Measurements from ENCODE around the gene CPED1. TPM values are rescaled to one million over a fixed set of nuclear protein-coding genes. Genes with fewer than 3 reads are reported as not detected.

CPED1 gene
- total and polyA plus RNA-seq, 3 donors from 2014 or later: 7.4 to 13.1 (median 11.8) TPM

DNA sequence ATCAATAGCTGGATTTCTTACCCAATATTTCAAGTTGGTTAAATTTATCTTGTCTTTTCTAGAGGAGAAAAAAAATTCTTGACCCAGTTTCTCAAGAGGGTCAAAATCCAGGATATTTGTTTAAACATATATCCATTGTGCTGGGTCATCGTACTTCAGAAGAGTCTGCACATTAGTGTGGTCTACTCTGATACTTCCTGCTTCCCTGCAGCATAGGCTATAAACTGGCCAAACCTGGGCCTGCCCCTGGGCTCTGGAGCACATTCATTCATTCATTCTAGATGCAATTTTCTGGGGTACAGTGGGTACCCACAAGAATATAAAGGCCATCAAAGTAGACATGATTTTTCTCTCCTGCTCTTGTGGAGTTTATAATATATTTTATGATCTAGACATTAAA is 198.2 kb downstream of the CPED1 start:
- intact Hi-C loops (cut with DNase I; ENCODE audit: low total_unique reads): no loop called here
- Histone ChIP-seq H3K27me3 (no peaks in the 10 kb centered on the region), H3K4me1 (no peaks in the 10 kb centered on the region), H3K27ac (no peak overlapping the region), H3K9me3 (no peaks in the 10 kb centered on the region), H3K36me3 (ENCODE audit: low read depth, missing control alignments) (no peaks in the 10 kb centered on the region), H3K4me3 (no peak overlapping the region)
- WGBS, 2 donors: 87 to 100% methylated on average over 1 of the region's 1 CpG
- TF ChIP-seq, protein P1, sequence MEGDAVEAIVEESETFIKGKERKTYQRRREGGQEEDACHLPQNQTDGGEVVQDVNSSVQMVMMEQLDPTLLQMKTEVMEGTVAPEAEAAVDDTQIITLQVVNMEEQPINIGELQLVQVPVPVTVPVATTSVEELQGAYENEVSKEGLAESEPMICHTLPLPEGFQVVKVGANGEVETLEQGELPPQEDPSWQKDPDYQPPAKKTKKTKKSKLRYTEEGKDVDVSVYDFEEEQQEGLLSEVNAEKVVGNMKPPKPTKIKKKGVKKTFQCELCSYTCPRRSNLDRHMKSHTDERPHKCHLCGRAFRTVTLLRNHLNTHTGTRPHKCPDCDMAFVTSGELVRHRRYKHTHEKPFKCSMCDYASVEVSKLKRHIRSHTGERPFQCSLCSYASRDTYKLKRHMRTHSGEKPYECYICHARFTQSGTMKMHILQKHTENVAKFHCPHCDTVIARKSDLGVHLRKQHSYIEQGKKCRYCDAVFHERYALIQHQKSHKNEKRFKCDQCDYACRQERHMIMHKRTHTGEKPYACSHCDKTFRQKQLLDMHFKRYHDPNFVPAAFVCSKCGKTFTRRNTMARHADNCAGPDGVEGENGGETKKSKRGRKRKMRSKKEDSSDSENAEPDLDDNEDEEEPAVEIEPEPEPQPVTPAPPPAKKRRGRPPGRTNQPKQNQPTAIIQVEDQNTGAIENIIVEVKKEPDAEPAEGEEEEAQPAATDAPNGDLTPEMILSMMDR (IDR thresholded peaks at IDR 0.05): no peak
- no peak for TF ChIP-seq POLR2A (IDR thresholded peaks at IDR 0.05)
- no peak for DNase-seq

DNA sequence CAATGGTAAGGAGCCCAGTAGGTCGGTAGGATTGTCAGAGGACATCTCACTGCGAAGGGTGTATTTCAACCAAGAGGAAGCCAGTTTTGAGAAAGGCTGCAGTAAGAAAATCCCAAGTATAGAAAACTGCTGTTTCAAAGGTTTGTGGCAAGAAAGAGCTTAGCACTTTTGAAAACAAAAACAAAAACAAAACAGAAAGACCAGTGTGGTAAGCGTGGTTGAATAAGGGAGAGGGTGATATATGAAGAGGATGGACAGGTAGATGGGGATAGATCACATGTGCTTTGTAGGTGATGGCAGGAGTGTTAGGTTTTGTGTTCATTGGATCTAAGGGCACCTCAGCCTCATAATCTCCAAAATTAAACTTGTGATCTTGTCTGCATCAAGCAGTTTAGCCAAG is 198.7 kb downstream of the CPED1 start:
- 93% methylated on average over 3 of the region's 3 CpGs for WGBS, 2 donors
- TF ChIP-seq, protein P1 (IDR thresholded peaks at IDR 0.05): no peak
- Histone ChIP-seq H3K36me3 (ENCODE audit: low read depth, missing control alignments) (no peaks in the 10 kb centered on the region), H3K4me3 (no peak overlapping the region), H3K27me3 (no peaks in the 10 kb centered on the region), H3K4me1 (no peaks in the 10 kb centered on the region), H3K9me3 (no peaks in the 10 kb centered on the region), H3K27ac (no peak overlapping the region)
- intact Hi-C loops (cut with DNase I; ENCODE audit: low total_unique reads): no loop called here
- DNase-seq: no peak

DNA sequence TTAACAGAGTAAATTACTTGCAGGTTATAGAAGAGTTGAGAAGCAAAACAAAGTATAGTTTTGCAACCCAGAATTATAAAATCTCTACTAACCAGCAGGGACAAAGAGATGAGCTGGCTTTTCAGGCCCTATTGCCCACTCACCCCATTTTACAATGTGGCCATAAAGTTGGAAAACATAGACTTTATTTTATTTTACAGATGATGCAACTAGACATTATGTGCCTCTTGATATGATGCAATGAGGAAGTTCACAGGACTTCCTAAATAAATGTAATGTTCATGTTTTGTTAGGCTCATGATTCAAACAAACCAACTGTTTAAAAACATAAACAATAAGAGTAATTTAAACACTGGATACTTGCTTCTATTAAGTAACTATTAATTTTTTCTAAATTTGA is 199.2 kb downstream of the CPED1 start:
- no peaks in the 10 kb centered on the region for H3K4me1 ChIP-seq
- H3K36me3 ChIP-seq (ENCODE audit: low read depth, missing control alignments): no peaks in the 10 kb centered on the region
- H3K27ac ChIP-seq: no peak overlapping the region
- intact Hi-C loops (cut with DNase I; ENCODE audit: low total_unique reads): no loop called here
- no peak for DNase-seq
- H3K4me3 ChIP-seq: no peak overlapping the region
- TF ChIP-seq POLR2A (IDR thresholded peaks at IDR 0.05): no peak
- TF ChIP-seq, protein P1 (IDR thresholded peaks at IDR 0.05): no peak
- H3K9me3 ChIP-seq: no peaks in the 10 kb centered on the region
- no peaks in the 10 kb centered on the region for H3K27me3 ChIP-seq

DNA sequence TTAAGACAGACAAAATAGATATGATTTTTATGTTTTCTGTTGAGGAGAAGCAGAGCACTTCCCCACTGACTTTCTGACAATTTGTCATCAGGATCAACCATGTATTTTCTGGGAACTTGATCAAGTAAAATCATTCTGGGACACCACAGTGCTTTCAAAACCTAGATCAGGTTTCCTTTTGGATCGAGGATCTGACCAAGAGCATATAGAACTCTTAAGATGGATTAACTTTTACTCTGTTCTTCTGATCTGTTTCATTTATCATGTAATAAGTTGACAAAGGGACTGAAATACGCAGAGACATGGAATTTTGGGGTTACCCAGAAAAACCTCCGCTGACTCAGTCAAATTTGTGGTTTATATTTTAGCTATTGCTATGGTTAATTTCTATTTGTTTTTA is 204.3 kb downstream of the CPED1 start:
- 94 to 95% methylated on average over 3 of the region's 3 CpGs for WGBS, 2 donors
- Histone ChIP-seq H3K4me3 (no peak overlapping the region), H3K36me3 (ENCODE audit: low read depth, missing control alignments) (no peaks in the 10 kb centered on the region), H3K9me3 (no peaks in the 10 kb centered on the region), H3K27me3 (no peaks in the 10 kb centered on the region), H3K27ac (no peak overlapping the region), H3K4me1 (no peaks in the 10 kb centered on the region)
- no peak for DNase-seq
- no peak for TF ChIP-seq POLR2A (IDR thresholded peaks at IDR 0.05)
- TF ChIP-seq, protein P1 (IDR thresholded peaks at IDR 0.05): no peak
- intact Hi-C loops (cut with DNase I; ENCODE audit: low total_unique reads): no loop called here

DNA sequence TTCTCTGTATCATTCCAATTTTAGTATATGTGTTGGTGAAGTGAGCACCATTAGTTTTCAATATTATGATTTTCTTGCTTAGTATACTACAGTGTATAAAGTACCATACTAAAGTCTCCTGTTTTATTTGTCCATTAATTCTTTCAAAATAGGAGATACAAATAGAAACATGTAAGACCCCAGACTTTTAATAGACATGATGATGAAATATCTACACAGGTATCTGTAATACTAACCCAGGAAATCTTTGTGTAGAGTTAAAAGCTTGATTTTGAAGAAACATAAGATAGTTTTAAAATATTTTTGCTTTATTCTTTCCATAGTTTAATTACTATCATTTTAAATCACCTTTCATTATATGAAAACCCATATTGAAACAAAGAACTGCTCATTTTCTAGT is 206.5 kb downstream of the CPED1 start:
- intact Hi-C loops (cut with DNase I; ENCODE audit: low total_unique reads): no loop called here
- Histone ChIP-seq H3K27ac (no peak overlapping the region), H3K4me3 (no peak overlapping the region), H3K4me1 (no peaks in the 10 kb centered on the region), H3K9me3 (no peaks in the 10 kb centered on the region), H3K36me3 (ENCODE audit: low read depth, missing control alignments) (no peaks in the 10 kb centered on the region), H3K27me3 (no peaks in the 10 kb centered on the region)
- DNase-seq: no peak
- TF ChIP-seq, protein P1 (IDR thresholded peaks at IDR 0.05): no peak
- TF ChIP-seq POLR2A (IDR thresholded peaks at IDR 0.05): no peak

Measured in testis (tissue), 3 donors.